Peyer's patch (tissue), 4 donors: ENCODE results near the gene MLLT10. TPM values are rescaled to one million over a fixed set of nuclear protein-coding genes. Genes with fewer than 3 reads are reported as not detected.
A peak's percentile ranks its signal among the peaks of the same experiment; 100 is the strongest.

ENCODE experiments used
- DNase-seq, 3 donors: peaks; one replicate each; pipeline ENCODE4 v3.0.0-alpha.2; 2017 to 2019
- H3K27ac ChIP-seq, 4 donors: fragments of 200-600 bp; sonication (generic); one replicate each; pipeline ENCODE4 v1.5.1; 2016 to 2019
- H3K27me3 ChIP-seq, 2 donors: fragments of 200-600 bp; sonication (generic); one replicate each; pipeline ENCODE4 v1.5.1; 2019
- H3K36me3 ChIP-seq, 3 donors: fragments of 200-600 bp; sonication (generic); one replicate each; pipeline ENCODE4 v1.5.1; 2016 to 2019
- H3K4me1 ChIP-seq, 4 donors: fragments of 200-600 bp; sonication (generic); one replicate each; pipeline ENCODE4 v1.5.1; 2016 to 2019
- H3K4me3 ChIP-seq, 4 donors: fragments of 200-600 bp; sonication (generic); 1 replicate in 3 of 4; 2 replicates in 1 of 4; pipeline ENCODE4 v1.5.1; 2016 to 2019; ENCODE audit warnings: mild to moderate bottlenecking in 1 of 4
- H3K9me3 ChIP-seq, 4 donors: fragments of 200-600 bp; sonication (generic); one replicate each; pipeline ENCODE4 v1.5.1; 2016 to 2019; ENCODE audit warnings: mild to moderate bottlenecking in 1 of 4
- POLR2A ChIP-seq, 2 donors: fragments of 450-650 bp; IDR thresholded peaks; one replicate each; pipeline ENCODE4 v1.5.1; 2017; ENCODE audit warnings: antibody characterized with exemption in 2 of 2, mild to moderate bottlenecking in 2 of 2, moderate library complexity in 2 of 2
- total RNA-seq, 4 donors: library from RNA; depleted of rRNA; stranded (reverse); fragments of >200 nt; gene quantifications; one replicate each; pipeline ENCODE4 v1.1.0, GENCODE V29; 2016
- TF ChIP-seq, protein P1 (sequence below), 6 experiments: fragments of 450-650 bp in 4 of 6; fragments of 200-600 bp in 2 of 6; sonication (generic) in 1 of 6; IDR thresholded peaks; one replicate each; pipeline ENCODE4 v1.5.1; 2017 to 2019; ENCODE audit warnings: antibody characterized with exemption in 6 of 6, mild to moderate bottlenecking in 3 of 6, moderate library complexity in 1 of 6

MLLT10 gene
- total RNA-seq, 4 donors from 2014 or later: 25.2 to 65.2 (median 40.1) TPM

DNA sequence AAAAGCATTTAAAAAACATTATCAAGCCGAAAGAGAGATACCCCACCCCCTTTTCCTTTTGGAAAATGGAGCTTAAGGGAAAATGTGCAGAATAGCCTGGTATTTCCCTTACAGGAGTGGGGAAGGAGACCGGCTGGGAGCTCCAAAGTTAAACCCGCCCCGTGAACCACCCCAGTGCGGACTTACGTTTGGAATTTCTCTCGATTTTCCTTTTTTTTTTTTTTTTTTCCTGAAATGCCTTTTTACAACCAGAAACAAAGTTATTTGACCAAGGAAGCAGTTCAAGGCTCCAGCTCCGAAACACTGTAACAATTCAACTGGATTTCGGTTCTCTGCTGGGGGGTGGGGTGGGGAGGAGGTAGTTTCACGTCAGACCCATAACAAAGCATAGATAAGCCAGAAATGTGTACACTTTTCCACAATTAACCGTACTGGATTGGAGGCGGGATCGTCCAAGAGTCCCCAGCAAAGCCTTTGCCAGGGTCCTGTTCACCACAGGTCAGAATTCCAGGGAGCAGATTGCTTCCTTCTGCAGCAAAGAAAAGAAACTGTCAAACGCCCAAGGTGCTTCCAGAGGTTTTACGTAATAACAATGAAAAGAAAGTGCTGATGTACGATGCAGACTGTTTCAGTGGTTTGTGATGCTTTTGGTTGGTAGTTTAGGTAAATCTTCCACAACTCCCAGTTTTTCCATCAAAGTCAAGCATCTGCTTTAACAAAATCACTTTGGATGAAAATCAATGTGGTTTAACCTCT, 15.2 kb upstream of the MLLT10 start:
- DNase-seq: no peak
- peaks cover 0 to 35% (median 10%) of the 10 kb centered on the region in 4 donors for H3K4me1 ChIP-seq
- peak overlapping the region in 3 of 4 donors; percentile 6 to 75 (median 32) for H3K27ac ChIP-seq
- H3K4me3 ChIP-seq: peak overlapping the region in 2 of 4 donors; percentile 24 to 63
- no peaks in the 10 kb centered on the region for H3K9me3 ChIP-seq
- TF ChIP-seq, protein P1, sequence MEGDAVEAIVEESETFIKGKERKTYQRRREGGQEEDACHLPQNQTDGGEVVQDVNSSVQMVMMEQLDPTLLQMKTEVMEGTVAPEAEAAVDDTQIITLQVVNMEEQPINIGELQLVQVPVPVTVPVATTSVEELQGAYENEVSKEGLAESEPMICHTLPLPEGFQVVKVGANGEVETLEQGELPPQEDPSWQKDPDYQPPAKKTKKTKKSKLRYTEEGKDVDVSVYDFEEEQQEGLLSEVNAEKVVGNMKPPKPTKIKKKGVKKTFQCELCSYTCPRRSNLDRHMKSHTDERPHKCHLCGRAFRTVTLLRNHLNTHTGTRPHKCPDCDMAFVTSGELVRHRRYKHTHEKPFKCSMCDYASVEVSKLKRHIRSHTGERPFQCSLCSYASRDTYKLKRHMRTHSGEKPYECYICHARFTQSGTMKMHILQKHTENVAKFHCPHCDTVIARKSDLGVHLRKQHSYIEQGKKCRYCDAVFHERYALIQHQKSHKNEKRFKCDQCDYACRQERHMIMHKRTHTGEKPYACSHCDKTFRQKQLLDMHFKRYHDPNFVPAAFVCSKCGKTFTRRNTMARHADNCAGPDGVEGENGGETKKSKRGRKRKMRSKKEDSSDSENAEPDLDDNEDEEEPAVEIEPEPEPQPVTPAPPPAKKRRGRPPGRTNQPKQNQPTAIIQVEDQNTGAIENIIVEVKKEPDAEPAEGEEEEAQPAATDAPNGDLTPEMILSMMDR (IDR thresholded peaks at IDR 0.05): no peak
- no peak for TF ChIP-seq POLR2A (IDR thresholded peaks at IDR 0.05)
- peaks cover 0 to 17% of the 10 kb centered on the region in 2 donors for H3K27me3 ChIP-seq
- no peaks in the 10 kb centered on the region for H3K36me3 ChIP-seq

DNA sequence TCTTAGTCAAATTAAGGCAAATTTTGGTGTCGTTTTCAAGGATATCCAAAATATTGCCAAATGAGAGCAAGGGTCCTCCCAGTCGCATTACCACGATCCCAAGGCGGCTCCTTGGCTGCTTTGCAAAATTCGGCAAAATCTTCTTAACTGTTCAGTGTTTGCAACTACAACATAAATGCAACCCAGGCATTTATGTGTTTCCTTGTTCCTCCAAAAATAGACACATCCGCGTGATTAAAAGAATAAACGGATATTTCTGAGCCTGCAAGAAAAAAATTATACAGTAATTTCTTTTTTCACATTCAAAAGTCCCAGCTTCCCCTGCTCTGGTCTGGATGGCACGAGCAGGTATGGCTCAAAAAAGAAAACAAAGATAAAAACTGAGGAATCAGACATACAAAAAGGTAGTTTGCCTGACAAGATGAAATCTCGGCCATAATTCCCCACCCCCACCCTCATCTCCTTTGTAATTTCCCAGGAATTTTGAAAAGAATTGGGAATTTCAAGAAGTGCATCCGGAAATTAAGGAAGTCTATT, 14.6 kb upstream of the MLLT10 start:
- H3K4me3 ChIP-seq: peak overlapping the region in 2 of 4 donors; percentile 36 to 63
- peaks cover 0 to 17% of the 10 kb centered on the region in 2 donors for H3K27me3 ChIP-seq
- peaks cover 0 to 35% (median 10%) of the 10 kb centered on the region in 4 donors for H3K4me1 ChIP-seq

DNA sequence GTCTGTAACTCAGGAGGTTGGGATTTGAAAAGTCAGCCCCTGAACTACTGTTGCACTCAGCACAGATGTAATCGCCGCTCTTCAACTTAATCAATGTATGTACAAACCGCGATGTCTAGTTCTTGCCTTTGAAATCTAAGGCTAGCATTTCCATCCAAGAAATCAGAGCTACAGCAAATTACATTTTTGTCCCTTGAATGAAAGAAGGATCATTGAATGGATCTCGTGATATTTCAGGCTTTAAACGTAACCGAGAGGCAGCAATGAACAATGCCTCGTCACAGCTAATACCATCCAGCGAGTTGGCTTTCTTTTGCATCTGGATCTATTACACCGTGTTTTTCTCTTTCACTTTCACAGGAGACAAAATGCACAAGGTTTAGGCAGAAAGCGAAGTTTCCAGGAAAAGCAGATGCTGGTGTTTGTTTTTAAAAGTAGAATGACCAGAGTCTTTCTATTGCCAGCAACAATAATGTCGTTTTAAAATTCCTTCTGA, 14.0 kb upstream of the MLLT10 start:
- peaks cover 0 to 35% (median 10%) of the 10 kb centered on the region in 4 donors for H3K4me1 ChIP-seq
- H3K36me3 ChIP-seq: no peaks in the 10 kb centered on the region
- peak overlapping the region in 3 of 4 donors; percentile 13 to 75 (median 49) for H3K27ac ChIP-seq
- peaks cover 0 to 17% of the 10 kb centered on the region in 2 donors for H3K27me3 ChIP-seq
- peak overlapping the region in 2 of 4 donors; percentile 36 to 63 for H3K4me3 ChIP-seq
- no peaks in the 10 kb centered on the region for H3K9me3 ChIP-seq
- TF ChIP-seq, protein P1 (IDR thresholded peaks at IDR 0.05): no peak
- no peak for TF ChIP-seq POLR2A (IDR thresholded peaks at IDR 0.05)
- DNase-seq: no peak

More for the DNA sequence above, 14.6 kb upstream of the MLLT10 start:
- Histone ChIP-seq H3K9me3 (no peaks in the 10 kb centered on the region), H3K27ac (peak overlapping the region; percentile 13 to 75 (median 40)), H3K36me3 (no peaks in the 10 kb centered on the region)
- TF ChIP-seq, protein P1 (IDR thresholded peaks at IDR 0.05): no peak
- no peak for TF ChIP-seq POLR2A (IDR thresholded peaks at IDR 0.05)
- DNase-seq: no peak

DNA sequence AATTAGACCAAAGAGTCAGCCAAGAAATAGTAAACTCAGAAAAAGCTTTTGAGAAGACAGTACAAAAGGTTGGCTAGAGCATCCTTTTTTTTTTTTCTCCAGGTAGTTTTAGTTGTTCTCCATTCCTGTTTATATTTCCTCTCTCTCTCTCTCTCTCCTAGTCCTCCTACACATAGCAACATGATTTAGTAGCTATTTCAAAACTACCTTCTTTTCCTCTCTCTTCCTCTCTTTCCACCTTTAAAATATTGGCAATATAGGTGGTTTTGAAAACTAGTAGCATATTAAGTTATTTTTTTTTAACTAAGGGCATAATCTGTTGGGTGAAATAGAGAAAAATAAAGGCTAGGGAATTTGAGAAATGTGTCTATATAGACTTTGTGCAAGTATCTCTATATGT, 13.5 kb upstream of the MLLT10 start:
- Histone ChIP-seq H3K27ac (peak overlapping the region in 2 of 4 donors; percentile 49 to 75), H3K4me3 (peak overlapping the region in 1 of 4 donors; percentile 63), H3K27me3 (peaks cover 0 to 15% of the 10 kb centered on the region in 2 donors), H3K4me1 (peaks cover 0 to 35% (median 10%) of the 10 kb centered on the region in 4 donors), H3K9me3 (no peaks in the 10 kb centered on the region), H3K36me3 (no peaks in the 10 kb centered on the region)
- TF ChIP-seq POLR2A (IDR thresholded peaks at IDR 0.05): no peak
- TF ChIP-seq, protein P1 (IDR thresholded peaks at IDR 0.05): no peak
- no peak for DNase-seq

DNA sequence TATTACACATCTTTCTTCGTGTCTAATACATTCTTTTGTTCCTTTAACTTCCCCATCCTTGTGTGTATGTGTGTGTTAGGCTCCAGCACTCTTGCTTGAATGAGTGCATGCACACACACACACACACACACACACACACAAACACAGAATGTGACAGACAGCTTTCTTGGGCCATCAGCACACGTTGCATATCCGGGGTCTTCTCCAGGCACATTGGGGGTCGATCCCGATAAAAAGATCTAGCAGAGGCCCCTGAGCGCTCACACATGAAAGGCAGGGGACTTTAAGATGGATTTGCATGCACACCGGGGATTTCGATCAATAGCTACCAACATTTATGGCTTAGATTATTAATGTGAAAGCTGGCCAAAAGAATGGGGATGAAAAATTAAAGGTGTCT, 13.1 kb upstream of the MLLT10 start:
- Histone ChIP-seq H3K27ac (peak overlapping the region in 1 of 4 donors; percentile 75), H3K27me3 (peaks cover 0 to 11% of the 10 kb centered on the region in 2 donors), H3K36me3 (no peaks in the 10 kb centered on the region), H3K4me1 (peaks cover 0 to 31% (median 9%) of the 10 kb centered on the region in 4 donors), H3K4me3 (no peak overlapping the region), H3K9me3 (no peaks in the 10 kb centered on the region)
- DNase-seq: no peak
- TF ChIP-seq, protein P1 (IDR thresholded peaks at IDR 0.05): no peak
- TF ChIP-seq POLR2A (IDR thresholded peaks at IDR 0.05): no peak
